GM12878 (cell line): ENCODE measurements around the gene HRG. TPM values are rescaled to one million over a fixed set of nuclear protein-coding genes. Genes with fewer than 3 reads are reported as not detected.

Source experiments
- ATAC-seq: fragments of 200-7000 bp; cut with Tn5 transposase; 3 replicates; pipeline ENCODE4 v1.9.1; 2020; ENCODE audit warnings: mild to moderate bottlenecking, moderate library complexity
- BruUV-seq: library from RNA; stranded (reverse); fragments of 400-500 nt; replicated peaks from 2 replicates; lab custom pipeline; 2021; lab: Mats Ljungman, UMichigan
- CTCF ChIA-PET: fragments of 300-600 bp; sonication (Branson Sonifier 250); formaldehyde crosslinking; extraction: SDS; loops from one replicate; lab custom pipeline; 2021; ENCODE audit warnings: inconsistent platforms; lab: Yijun Ruan, JAX
- POLR2A ChIA-PET: fragments of 350-600 bp; formaldehyde crosslinking; extraction: SDS; loops from one replicate; lab custom pipeline; 2021; ENCODE audit warnings: inconsistent platforms; lab: Charles Lee
- RAD21 ChIA-PET: fragments of 300-600 bp; sonication (Branson Sonifier 250); formaldehyde crosslinking; loops from one replicate; lab custom pipeline; 2023; ENCODE audit warnings: antibody characterized with exemption; ENCODE audit not compliant: unreplicated experiment; lab: Charles Lee
- SMC1A ChIA-PET: fragments of 300-600 bp; sonication (Branson Sonifier 250); formaldehyde crosslinking; loops from one replicate; lab custom pipeline; 2023; ENCODE audit not compliant: unreplicated experiment, uncharacterized antibody; lab: Charles Lee
- DNase-seq: peaks from one replicate; pipeline ENCODE4 v3.0.0-alpha.2; 2011; ENCODE audit warnings: low read depth, low spot score
- FAIRE-seq: peaks from 3 replicates; lab custom pipeline; 2011; peaks lifted over from hg19 to GRCh38; lab: Jason Lieb, UNC
- H2AFZ ChIP-seq: 2 replicates; pipeline ENCODE4 v1.6.0; 2011; ENCODE audit warnings: low read depth, low read length, control low read depth; ENCODE audit not compliant: control insufficient read depth
- H3K27ac ChIP-seq: 2 replicates; pipeline ENCODE4 v1.5.1; 2011; ENCODE audit warnings: control low read depth; ENCODE audit not compliant: control insufficient read depth, insufficient read depth
- H3K27me3 ChIP-seq, 2 experiments: replicated peaks in 1 of 2; 2 replicates each; pipeline versions ENCODE4 v1.6.0 to v1.6.1; 2011; ENCODE audit warnings: low read length in 1 of 2; ENCODE audit not compliant: control insufficient read depth in 2 of 2, insufficient read depth in 2 of 2
- H3K36me3 ChIP-seq, 2 experiments: 2 replicates each; pipeline ENCODE4 v1.5.1; 2011; ENCODE audit warnings: low read length in 1 of 2; ENCODE audit not compliant: control insufficient read depth in 2 of 2, insufficient read depth in 2 of 2
- H3K4me1 ChIP-seq: 2 replicates; pipeline ENCODE4 v1.6.1; 2011; ENCODE audit warnings: mild to moderate bottlenecking, low read length, moderate library complexity, mixed read lengths; ENCODE audit not compliant: control insufficient read depth, insufficient read depth
- H3K4me2 ChIP-seq: 2 replicates; pipeline ENCODE4 v1.6.0; 2011; ENCODE audit warnings: control low read depth; ENCODE audit not compliant: control insufficient read depth, insufficient read depth
- H3K4me3 ChIP-seq: fragments of 200-600 bp; sonication (generic); 2 replicates; pipeline ENCODE4 v1.5.1; 2016
- H3K79me2 ChIP-seq: 2 replicates; pipeline ENCODE4 v1.6.0; 2011; ENCODE audit warnings: low read length; ENCODE audit not compliant: control insufficient read depth, insufficient read depth
- H3K9ac ChIP-seq: 2 replicates; pipeline ENCODE4 v1.8.0; 2011; ENCODE audit warnings: low read length, control low read depth, mixed read lengths; ENCODE audit not compliant: control insufficient read depth, insufficient read depth
- H3K9me3 ChIP-seq: replicated peaks from 3 replicates; pipeline ENCODE4 v1.5.1; 2011; ENCODE audit warnings: mild to moderate bottlenecking, low read length; ENCODE audit not compliant: control insufficient read depth, insufficient read depth
- H4K20me1 ChIP-seq: 2 replicates; pipeline ENCODE4 v1.6.0; 2011; ENCODE audit not compliant: control insufficient read depth, insufficient read depth
- CEBPB ChIP-seq, 2 experiments: fragments of 150-350 bp in 1 of 2; IDR thresholded peaks; 2 replicates each; pipeline ENCODE4 v1.6.1; 2012 to 2014; ENCODE audit warnings: low read depth in 2 of 2, low read length in 2 of 2, borderline replicate concordance in 1 of 2, inconsistent platforms in 1 of 2
- PAX5 ChIP-seq: IDR thresholded peaks from 2 replicates; pipeline ENCODE4 v1.6.1; 2011; ENCODE audit warnings: low read depth, low read length, borderline replicate concordance
- PBX3 ChIP-seq: IDR thresholded peaks from 2 replicates; pipeline ENCODE4 v1.6.1; 2011; ENCODE audit warnings: mild to moderate bottlenecking, low read depth, low read length, moderate library complexity; ENCODE audit not compliant: insufficient replicate concordance
- RELB ChIP-seq: fragments of 450-650 bp; IDR thresholded peaks from 2 replicates; pipeline ENCODE4 v1.6.1; 2017; ENCODE audit warnings: low read depth, mild to moderate bottlenecking, moderate library complexity
- SIN3A ChIP-seq: IDR thresholded peaks from 2 replicates; pipeline ENCODE4 v1.6.1; 2012; ENCODE audit warnings: low read depth, low read length, improper control_type of control experiment
- SUPT20H ChIP-seq: IDR thresholded peaks from 2 replicates; pipeline ENCODE4 v1.6.1; 2011; ENCODE audit warnings: low read depth, mild to moderate bottlenecking, low read length, moderate library complexity, borderline replicate concordance; ENCODE audit not compliant: control insufficient read depth
- ZNF687 ChIP-seq: fragments of 450-650 bp; IDR thresholded peaks from 2 replicates; pipeline ENCODE4 v1.6.1; 2017; ENCODE audit warnings: mild to moderate bottlenecking, moderate library complexity
- ZZZ3 ChIP-seq: IDR thresholded peaks from 2 replicates; pipeline ENCODE4 v1.6.1; 2011; ENCODE audit warnings: low read depth; ENCODE audit not compliant: control insufficient read depth, insufficient read length
- WGBS: methylation state at CpG from one replicate; pipeline ENCODE4 v1.1.6; 2016; ENCODE audit warnings: low lambda C conversion rate; ENCODE audit not compliant: insufficient replicate concordance, insufficient coverage; ENCODE audit errors: missing lambda C conversion rate; 5-methylcytosine and 5-hydroxymethylcytosine counted together
- in situ Hi-C: fragments of 300-500 bp; cut with MboI; formaldehyde crosslinking; loops from 9 replicates; pipeline ENCODE4 v1.14.3; 2018; ENCODE audit warnings: mixed read lengths
- intact Hi-C: fragments of 100-400 bp; cut with micrococcal nuclease; formaldehyde crosslinking; loops from one replicate; pipeline ENCODE4 v1.14.2; 2022; ENCODE audit not compliant: unreplicated experiment
- polyA plus RNA-seq, 11 experiments: library from polyadenylated mRNA; depleted of rRNA in 4 of 11; unstranded in 6 of 11; stranded (reverse) in 5 of 11; fragments of >200 nt; fragmentation: Nextera tagmentation in 4 of 11; fragmentation: Illumina TruSeq in 1 of 11; extraction: Ambion mirVana in 4 of 11; extraction: Trizol in 1 of 11; gene quantifications; 1 replicate in 1 of 11; 2 replicates in 10 of 11; pipeline versions ENCODE4 v1.2.1 to v1.2.3, GENCODE V29; 2011 to 2016; ENCODE audit warnings: inconsistent platforms in 2 of 11, missing spikeins in 2 of 11, low read depth in 1 of 11
- total RNA-seq, 4 experiments: library from RNA; depleted of rRNA in 3 of 4; stranded (reverse); fragments of >200 nt in 3 of 4; fragmentation: Illumina TruSeq in 1 of 4; extraction: Trizol in 1 of 4; gene quantifications; 2 replicates each; pipeline versions ENCODE4 v1.2.1 to v1.2.3, GENCODE V29; 2013 to 2021

The HRG gene
- total and polyA plus RNA-seq, 10 of the 15 experiments (the other 5 are each of a cell fraction or from before 2014, with no cell fraction given), result 0.21 TPM; not detected in 9

- no peak for TF ChIP-seq CEBPB (IDR thresholded peaks at IDR 0.05; ENCODE audit: borderline replicate concordance in 1 of 2, low read depth in 2 of 2, low read length in 2 of 2)
These were observed 30.3 kb upstream of the HRG start (continued) for GRCh38 chr3:186635532-186635931.

GRCh38 chr3:186636536-186636935, 29.3 kb upstream of the HRG start:
- Histone ChIP-seq H3K9me3 (no peaks in the 10 kb centered on the region; the same call in 2 of the 3 replicates), H3K4me1 (no peaks in the 10 kb centered on the region), H3K4me3 (no peak overlapping the region), H3K36me3 (no peaks in the 10 kb centered on the region), H3K27ac (no peak overlapping the region), H3K27me3 (peaks cover 0 to 3% of the 10 kb centered on the region in 2 experiments; a peak in 2 of 4 replicates), H2AFZ (no peak overlapping the region), H3K4me2 (no peak overlapping the region), H3K79me2 (no peaks in the 10 kb centered on the region), H4K20me1 (no peaks in the 10 kb centered on the region), H3K9ac (no peak overlapping the region)
- ChIA-PET POLR2A (no interaction called here), SMC1A (no interaction called here), CTCF (interaction anchor here (0.9 kb wide), 1 partner anchor 19 kb away, joined by 3 read pairs; no protein-coding TSS in a partner anchor), RAD21 (no interaction called here)
- in situ Hi-C loops (no loop called here), intact Hi-C loops (no loop called here)
- no peak for FAIRE-seq
- 78% methylated on average over 7 of the region's 7 CpGs for WGBS
- TF ChIP-seq RELB (no peak), SIN3A (no peak), ZZZ3 (no peak), SUPT20H (no peak), PBX3 (no peak), ZNF687 (no peak), PAX5 (no peak)
- no peak for DNase-seq
- ATAC-seq, result no peak
- no TSS peak for BruUV-seq
